Measurements from ENCODE around the gene AKAP9.
"Not testable (repeated sequence)": the region's sequence is repeated elsewhere in the genome, so short reads cannot be mapped to it uniquely, and the experiment has no call there.

The AKAP9 gene

GRCh38 chr7:92013611-92014010, 72.9 kb downstream of the AKAP9 start:
- no peak for DNase-seq (ENCODE audit: low spot score)

- no peak for DNase-seq (ENCODE audit: low spot score)
These were observed 80.0 kb downstream of the AKAP9 start for GRCh38 chr7:92020636-92021035.

GRCh38 chr7:92025260-92025659, 84.6 kb downstream of the AKAP9 start:
- DNase-seq (ENCODE audit: low spot score), result no peak

GRCh38 chr7:92026635-92027034, 86.0 kb downstream of the AKAP9 start:
- DNase-seq (ENCODE audit: low spot score), result not testable (repeated sequence)

DNA sequence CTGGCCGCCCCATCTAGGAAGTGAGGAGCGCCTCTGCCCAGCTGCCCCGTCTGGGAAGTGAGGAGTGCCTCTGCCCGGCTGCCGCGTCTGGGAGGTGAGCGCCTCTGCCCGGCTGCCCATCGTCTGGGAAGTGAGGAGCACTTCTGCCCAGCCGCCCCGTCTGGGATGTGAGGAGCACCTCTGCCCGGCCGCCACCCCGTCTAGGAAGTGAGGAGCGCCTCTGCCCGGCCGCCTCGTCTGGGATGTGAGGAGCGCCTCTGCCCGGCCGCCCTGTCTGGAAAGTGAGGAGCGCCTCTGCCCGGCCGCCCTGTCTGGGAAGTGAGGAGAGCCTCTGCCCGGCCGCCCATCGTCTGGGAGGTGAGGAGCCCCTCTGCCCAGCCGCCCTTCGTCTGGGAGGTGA, 86.5 kb downstream of the AKAP9 start:
- not testable (repeated sequence) for DNase-seq (ENCODE audit: low spot score)

DNA sequence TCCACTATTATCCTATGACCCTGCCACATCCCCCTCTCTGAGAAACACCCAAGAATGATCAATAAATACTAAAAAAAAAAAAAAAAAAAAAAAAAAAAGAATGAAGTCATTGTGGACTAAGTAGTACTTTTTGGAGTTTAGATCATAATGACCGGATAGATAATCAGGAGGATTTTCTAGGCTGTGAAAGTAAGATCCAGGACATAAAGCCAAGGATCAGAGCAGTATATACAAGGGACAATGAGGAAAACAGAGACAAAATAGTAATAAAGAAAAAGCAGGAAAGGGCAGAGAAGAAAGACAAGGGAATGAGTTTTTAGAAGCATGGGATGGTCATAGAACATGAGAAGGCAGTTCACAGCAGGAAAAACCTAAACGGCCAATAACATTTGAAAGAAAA, 87.6 kb downstream of the AKAP9 start:
- DNase-seq (ENCODE audit: low spot score), result no peak

DNA sequence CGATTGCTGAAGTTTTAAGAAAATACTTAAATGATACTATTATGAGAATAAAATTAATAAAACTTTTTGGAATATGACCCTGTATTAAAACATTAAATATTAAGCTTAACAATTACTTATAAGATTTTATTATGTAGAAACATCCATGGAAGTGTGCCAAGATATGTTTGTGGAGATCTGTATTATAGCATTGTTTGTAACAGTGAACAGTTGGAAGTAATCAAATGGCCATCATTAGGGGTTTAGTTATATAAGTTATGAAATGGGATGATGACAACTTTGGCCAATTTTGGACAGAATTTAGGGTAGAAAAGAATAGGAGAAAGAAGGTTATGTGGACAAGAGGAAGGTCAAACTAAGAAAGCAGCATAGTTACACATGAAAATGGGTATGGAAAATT, 88.0 kb downstream of the AKAP9 start:
- DNase-seq (ENCODE audit: low spot score), result no peak

DNA sequence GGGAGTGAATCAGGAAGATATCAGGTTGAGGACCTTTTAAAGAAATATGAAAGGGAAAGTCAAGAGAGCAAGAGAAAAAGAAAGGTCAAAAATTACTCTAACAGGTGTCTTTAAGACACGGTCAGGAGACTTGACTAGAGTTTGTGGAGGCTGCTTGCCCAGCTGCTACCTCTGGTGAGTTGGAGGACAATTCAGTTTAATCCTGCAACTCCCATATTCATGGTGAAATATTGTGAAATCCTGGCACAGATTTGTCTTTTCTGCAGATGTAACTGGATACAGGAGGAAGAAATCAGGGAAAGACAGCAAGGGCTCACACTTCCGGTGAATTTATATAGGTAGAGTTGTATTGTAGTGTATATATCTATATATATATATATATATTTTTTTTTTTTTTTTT, 93.5 kb downstream of the AKAP9 start:
- no peak for DNase-seq (ENCODE audit: low spot score)

GRCh38 chr7:92035576-92035975, 94.9 kb downstream of the AKAP9 start:
- no peak for DNase-seq (ENCODE audit: low spot score)

- DNase-seq (ENCODE audit: low spot score), result no peak
These were observed 99.2 kb downstream of the AKAP9 start for GRCh38 chr7:92039900-92040299.

DNA sequence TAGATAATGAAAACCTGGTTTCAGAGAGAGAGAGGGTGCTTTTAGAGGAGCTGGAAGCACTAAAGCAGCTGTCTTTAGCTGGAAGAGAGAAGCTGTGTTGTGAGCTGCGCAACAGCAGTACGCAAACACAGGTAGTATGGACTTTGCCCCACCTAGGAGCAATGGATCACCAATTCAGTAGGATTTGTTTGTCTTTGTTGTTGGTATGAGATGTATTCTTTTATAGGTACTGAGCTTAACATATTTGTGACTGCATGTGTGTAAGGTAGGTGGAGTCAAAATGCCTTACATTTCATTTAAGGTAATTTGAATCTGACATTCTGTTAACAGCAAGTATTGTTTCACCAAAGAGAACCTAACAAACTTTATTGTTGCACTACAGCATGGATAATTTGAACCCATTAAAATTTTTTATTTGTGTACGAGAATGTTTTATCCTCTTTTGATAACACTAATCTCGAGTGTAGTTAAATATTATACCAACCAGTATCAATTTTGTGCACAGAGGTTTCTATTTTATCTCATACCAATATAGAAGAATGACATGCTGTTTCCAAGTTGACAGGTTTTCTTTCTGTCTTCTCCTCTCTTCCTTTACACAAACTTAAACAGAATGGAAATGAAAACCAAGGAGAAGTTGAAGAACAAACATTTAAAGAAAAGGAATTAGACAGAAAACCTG, 101.5 kb downstream of the AKAP9 start:
- DNase-seq (ENCODE audit: low spot score), result no peak

DNA sequence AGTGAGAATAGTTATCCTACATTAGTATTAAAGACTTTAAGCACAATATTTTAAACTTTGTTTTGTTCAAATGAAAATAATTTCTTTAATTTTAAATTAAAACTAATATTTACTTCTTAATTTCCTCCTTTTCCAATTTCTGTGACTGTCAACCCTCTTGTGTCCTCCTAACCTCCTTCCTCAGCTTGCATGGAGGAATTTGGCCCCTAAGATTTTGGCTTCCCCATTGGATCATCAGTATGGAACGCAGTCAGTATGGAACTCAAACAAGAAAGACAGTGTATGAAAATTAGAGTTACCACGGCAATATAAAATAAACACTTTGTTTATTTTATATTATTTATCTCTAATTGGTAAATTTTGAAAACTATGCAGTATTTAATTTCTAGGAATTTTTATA, 102.4 kb downstream of the AKAP9 start:
- no peak for DNase-seq (ENCODE audit: low spot score)

GRCh38 chr7:92043637-92044036, 103.0 kb downstream of the AKAP9 start:
- no peak for DNase-seq (ENCODE audit: low spot score)

- DNase-seq (ENCODE audit: low spot score), result no peak
These were observed 103.5 kb downstream of the AKAP9 start for GRCh38 chr7:92044148-92044547.

- DNase-seq (ENCODE audit: low spot score), result no peak
These were observed 104.3 kb downstream of the AKAP9 start for GRCh38 chr7:92044940-92045339.

- no peak for DNase-seq (ENCODE audit: low spot score)
These were observed 111.0 kb downstream of the AKAP9 start for GRCh38 chr7:92051655-92052054.

DNA sequence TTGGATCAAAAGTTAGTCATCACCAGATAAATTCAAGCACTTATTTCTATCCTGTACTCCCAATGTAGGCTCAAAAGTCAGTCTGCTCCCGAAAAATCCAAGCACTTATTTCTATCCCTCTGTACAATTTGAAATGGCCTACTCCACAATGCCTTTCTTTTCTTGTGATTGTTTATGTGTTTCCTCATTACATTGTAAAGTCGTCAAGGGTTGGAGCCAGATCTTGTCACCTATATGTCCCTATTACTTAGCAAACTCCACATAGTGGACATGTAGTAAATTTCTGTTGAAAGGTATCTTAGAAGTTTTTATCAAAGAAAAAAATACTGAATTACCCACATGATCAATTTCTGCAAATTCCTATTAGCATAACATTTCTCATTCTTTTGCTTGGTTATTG, 111.5 kb downstream of the AKAP9 start:
- DNase-seq (ENCODE audit: low spot score), result no peak

DNA sequence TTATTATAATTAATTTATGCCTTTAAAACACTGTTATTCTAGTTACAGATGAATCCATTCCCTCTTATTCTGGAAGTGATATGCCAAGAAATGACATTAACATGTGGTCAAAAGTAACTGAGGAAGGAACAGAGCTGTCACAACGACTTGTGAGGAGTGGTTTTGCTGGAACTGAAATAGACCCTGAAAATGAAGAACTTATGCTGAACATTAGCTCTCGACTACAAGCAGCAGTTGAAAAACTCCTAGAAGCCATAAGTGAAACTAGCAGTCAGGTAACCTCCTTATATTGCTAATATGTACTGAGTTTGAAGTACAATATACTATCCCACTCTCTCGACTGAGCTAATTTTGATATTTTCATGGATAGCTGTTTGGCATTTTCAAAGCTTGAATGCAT, 112.0 kb downstream of the AKAP9 start:
- no peak for DNase-seq (ENCODE audit: low spot score)

- DNase-seq (ENCODE audit: low spot score), result no peak
These were observed 112.7 kb downstream of the AKAP9 start for GRCh38 chr7:92053312-92053711.

DNA sequence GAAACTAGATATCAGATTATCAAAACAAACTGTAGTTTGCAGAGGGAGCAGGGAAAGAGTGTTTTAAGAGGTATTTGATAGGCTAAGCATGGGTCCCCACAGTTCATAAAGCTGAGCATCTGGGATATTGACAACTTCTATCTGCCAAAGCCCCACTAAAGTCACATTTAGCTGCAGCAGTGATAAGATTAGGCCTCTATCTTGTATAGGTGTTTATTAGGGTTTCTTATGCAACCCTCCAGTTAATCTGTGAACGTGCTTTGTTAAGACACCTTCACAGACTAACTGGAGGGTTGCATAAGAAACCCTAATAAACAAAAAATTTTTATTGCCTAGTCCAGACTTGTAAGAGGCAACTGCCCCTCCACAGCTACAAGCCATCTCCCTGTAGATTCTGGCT, 115.6 kb downstream of the AKAP9 start:
- DNase-seq (ENCODE audit: low spot score), result no peak

- DNase-seq (ENCODE audit: low spot score), result peak; percentile 13
These were observed 116.7 kb downstream of the AKAP9 start for GRCh38 chr7:92057375-92057774.

- DNase-seq (ENCODE audit: low spot score), result no peak
These were observed 117.4 kb downstream of the AKAP9 start for GRCh38 chr7:92058040-92058439.

- no peak for DNase-seq (ENCODE audit: low spot score)
These were observed 118.2 kb downstream of the AKAP9 start for GRCh38 chr7:92058899-92059298.

GRCh38 chr7:92061154-92061553, 120.5 kb downstream of the AKAP9 start:
- DNase-seq (ENCODE audit: low spot score), result no peak
